ENCODE results near the gene ACAD8. TPM values are rescaled to one million over a fixed set of nuclear protein-coding genes. Genes with fewer than 3 reads are reported as not detected.
"Not testable (repeated sequence)": the region's sequence is repeated elsewhere in the genome, so short reads cannot be mapped to it uniquely, and the experiment has no call there.

Gene ACAD8
- total RNA-seq, 1 donor from 2014 or later: 28.6 TPM

- peaks cover 10 to 29% of the 10 kb centered on the region in 2 donors for H3K36me3 ChIP-seq
- TF ChIP-seq, protein P1, sequence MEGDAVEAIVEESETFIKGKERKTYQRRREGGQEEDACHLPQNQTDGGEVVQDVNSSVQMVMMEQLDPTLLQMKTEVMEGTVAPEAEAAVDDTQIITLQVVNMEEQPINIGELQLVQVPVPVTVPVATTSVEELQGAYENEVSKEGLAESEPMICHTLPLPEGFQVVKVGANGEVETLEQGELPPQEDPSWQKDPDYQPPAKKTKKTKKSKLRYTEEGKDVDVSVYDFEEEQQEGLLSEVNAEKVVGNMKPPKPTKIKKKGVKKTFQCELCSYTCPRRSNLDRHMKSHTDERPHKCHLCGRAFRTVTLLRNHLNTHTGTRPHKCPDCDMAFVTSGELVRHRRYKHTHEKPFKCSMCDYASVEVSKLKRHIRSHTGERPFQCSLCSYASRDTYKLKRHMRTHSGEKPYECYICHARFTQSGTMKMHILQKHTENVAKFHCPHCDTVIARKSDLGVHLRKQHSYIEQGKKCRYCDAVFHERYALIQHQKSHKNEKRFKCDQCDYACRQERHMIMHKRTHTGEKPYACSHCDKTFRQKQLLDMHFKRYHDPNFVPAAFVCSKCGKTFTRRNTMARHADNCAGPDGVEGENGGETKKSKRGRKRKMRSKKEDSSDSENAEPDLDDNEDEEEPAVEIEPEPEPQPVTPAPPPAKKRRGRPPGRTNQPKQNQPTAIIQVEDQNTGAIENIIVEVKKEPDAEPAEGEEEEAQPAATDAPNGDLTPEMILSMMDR (IDR thresholded peaks at IDR 0.05): no peak
- intact Hi-C loops (cut with DNase I): loop anchor here (5.0 kb wide), 1 partner anchor 302 kb away; no protein-coding TSS in a partner anchor
These were observed 1.2 kb downstream of the ACAD8 start for GRCh38 chr11:134254433-134255183.

DNA sequence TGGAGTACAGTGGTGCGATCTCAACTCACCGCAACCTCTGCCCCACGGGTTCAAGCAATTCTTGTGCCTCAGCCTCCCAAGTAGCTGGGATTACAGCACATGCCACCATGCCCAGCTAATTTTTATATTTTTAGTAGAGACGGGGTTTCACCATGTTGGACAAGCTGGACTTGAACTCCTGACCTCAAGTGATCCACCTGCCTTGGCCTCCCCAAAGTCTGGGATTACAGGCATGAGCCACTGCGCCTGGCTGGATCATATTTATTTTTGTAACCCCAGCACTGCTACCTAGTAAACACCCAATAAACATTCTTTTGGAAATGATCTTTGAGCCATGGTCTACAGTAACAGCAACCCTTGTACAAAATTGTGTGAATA, 1.8 kb downstream of the ACAD8 start:
- H3K9me3 ChIP-seq; H3K27ac ChIP-seq; H3K27me3 ChIP-seq; intact Hi-C loops (cut with DNase I); H3K4me3 ChIP-seq; DNase-seq (ENCODE audit: low spot score in 2 of 2): not testable (repeated sequence)
- Histone ChIP-seq H3K36me3 (peaks cover 14 to 32% of the 10 kb centered on the region in 2 donors), H3K4me1 (peaks cover 0 to 15% of the 10 kb centered on the region in 2 donors)

More at GRCh38 chr11:134254433-134255183, 1.2 kb downstream of the ACAD8 start:
- Histone ChIP-seq H3K27ac (no peak overlapping the region), H3K4me1 (peaks cover 0 to 15% of the 10 kb centered on the region in 2 donors), H3K9me3 (no peaks in the 10 kb centered on the region), H3K4me3 (peak overlapping the region; percentile 82 to 84), H3K27me3 (no peaks in the 10 kb centered on the region)
- no peak for DNase-seq (ENCODE audit: low spot score in 2 of 2)

- H3K4me1 ChIP-seq: peaks cover 0 to 11% of the 10 kb centered on the region in 2 donors
- intact Hi-C loops (cut with DNase I): no loop called here
- TF ChIP-seq, protein P1 (IDR thresholded peaks at IDR 0.05): no peak
- H3K9me3 ChIP-seq: no peaks in the 10 kb centered on the region
- H3K36me3 ChIP-seq: peaks cover 28 to 39% of the 10 kb centered on the region in 2 donors
- H3K27ac ChIP-seq: no peak overlapping the region
- no peaks in the 10 kb centered on the region for H3K27me3 ChIP-seq
- no peak for DNase-seq (ENCODE audit: low spot score in 2 of 2)
- H3K4me3 ChIP-seq: no peak overlapping the region
These were observed 3.7 kb downstream of the ACAD8 start for GRCh38 chr11:134257101-134257500.

GRCh38 chr11:134258577-134258976, 5.2 kb downstream of the ACAD8 start:
- no peak overlapping the region for H3K4me3 ChIP-seq
- H3K27me3 ChIP-seq: no peaks in the 10 kb centered on the region
- H3K9me3 ChIP-seq: no peaks in the 10 kb centered on the region
- H3K36me3 ChIP-seq: peaks cover 41 to 54% of the 10 kb centered on the region in 2 donors
- TF ChIP-seq, protein P1 (IDR thresholded peaks at IDR 0.05): no peak
- intact Hi-C loops (cut with DNase I): no loop called here
- H3K27ac ChIP-seq: no peak overlapping the region
- peaks cover 0 to 11% of the 10 kb centered on the region in 2 donors for H3K4me1 ChIP-seq
- no peak for DNase-seq (ENCODE audit: low spot score in 2 of 2)

GRCh38 chr11:134260503-134260902, 7.1 kb downstream of the ACAD8 start:
- Histone ChIP-seq H3K4me3 (no peak overlapping the region), H3K27me3 (no peaks in the 10 kb centered on the region), H3K27ac (no peak overlapping the region), H3K9me3 (no peaks in the 10 kb centered on the region), H3K4me1 (no peaks in the 10 kb centered on the region), H3K36me3 (peaks cover 41 to 62% of the 10 kb centered on the region in 2 donors)
- TF ChIP-seq, protein P1 (IDR thresholded peaks at IDR 0.05): no peak
- no peak for DNase-seq (ENCODE audit: low spot score in 2 of 2)
- intact Hi-C loops (cut with DNase I): no loop called here

DNA sequence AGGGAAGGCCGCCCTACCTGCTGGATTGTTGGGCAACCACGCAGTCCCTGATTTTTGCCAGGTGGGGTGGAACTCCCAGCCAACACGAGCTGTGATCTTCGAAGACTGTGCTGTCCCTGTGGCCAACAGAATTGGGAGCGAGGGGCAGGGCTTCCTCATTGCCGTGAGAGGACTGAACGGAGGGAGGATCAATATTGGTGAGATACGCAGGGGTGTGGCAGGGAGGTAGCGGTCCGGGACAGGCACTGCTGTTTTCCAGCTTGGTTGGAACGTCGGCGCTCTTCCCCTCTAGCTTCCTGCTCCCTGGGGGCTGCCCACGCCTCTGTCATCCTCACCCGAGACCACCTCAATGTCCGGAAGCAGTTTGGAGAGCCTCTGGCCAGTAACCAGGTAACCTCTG, 7.6 kb downstream of the ACAD8 start:
- TF ChIP-seq, protein P1 (IDR thresholded peaks at IDR 0.05): no peak
- no peaks in the 10 kb centered on the region for H3K27me3 ChIP-seq
- H3K4me3 ChIP-seq: no peak overlapping the region
- H3K27ac ChIP-seq: no peak overlapping the region
- DNase-seq (ENCODE audit: low spot score in 2 of 2): no peak
- peaks cover 41 to 62% of the 10 kb centered on the region in 2 donors for H3K36me3 ChIP-seq
- no peaks in the 10 kb centered on the region for H3K9me3 ChIP-seq
- H3K4me1 ChIP-seq: no peaks in the 10 kb centered on the region
- intact Hi-C loops (cut with DNase I): no loop called here
